GM23338 (cell line): ENCODE measurements around the gene TNFSF18.

Experiments
- CTCF ChIP-seq, 2 experiments: fragments of 200-600 bp in 1 of 2; sonication (generic) in 1 of 2; conservative IDR thresholded peaks; 2 replicates each; pipeline versions ENCODE4 v1.5.1 to v1.6.1; 2016 to 2017; ENCODE audit warnings: antibody characterized with exemption in 2 of 2, low read depth in 2 of 2, mild to moderate bottlenecking in 2 of 2, moderate library complexity in 1 of 2
- EZH2phosphoT487 ChIP-seq: fragments of 200-600 bp; sonication (generic); IDR thresholded peaks from one replicate; pipeline ENCODE4 v1.8.1; 2018; ENCODE audit warnings: antibody characterized with exemption; ENCODE audit not compliant: unreplicated experiment
- JUNB ChIP-seq: IDR thresholded peaks from one replicate; pipeline ENCODE4 v1.6.1; 2016; ENCODE audit warnings: antibody characterized with exemption; ENCODE audit not compliant: unreplicated experiment
- POLR2AphosphoS5 ChIP-seq: IDR thresholded peaks from 2 replicates; pipeline ENCODE4 v1.6.1; 2016; ENCODE audit warnings: antibody characterized with exemption, low read depth
- REST ChIP-seq: IDR thresholded peaks from one replicate; pipeline ENCODE4 v1.6.1; 2018; ENCODE audit warnings: antibody characterized with exemption; ENCODE audit not compliant: unreplicated experiment

- TF ChIP-seq EZH2phosphoT487 (no peak), CTCF (conservative IDR thresholded peaks at IDR 0.05; ENCODE audit: low read depth in 2 of 2) (no peak), REST (no peak), POLR2AphosphoS5 (no peak), JUNB (no peak)
Observed at GRCh38 chr1:173058556-173058955, 7.8 kb upstream of the TNFSF18 start.
